GM18498 (cell line): ENCODE data around the gene CRMP1.

ENCODE experiments used
- ATAC-seq: cut with Tn5 transposase; IDR thresholded peaks from one replicate; pipeline ENCODE4 v1.9.1; 2021; ENCODE audit warnings: mild to moderate bottlenecking, moderate library complexity; ENCODE audit not compliant: unreplicated experiment

The CRMP1 gene

GRCh38 chr4:5774416-5775036, 118.4 kb downstream of the CRMP1 start:
- no peak for ATAC-seq

- ATAC-seq, result no peak
Measured at GRCh38 chr4:5773271-5773555, 119.7 kb downstream of the CRMP1 start.

- no peak for ATAC-seq
Measured at GRCh38 chr4:5772528-5773270, 120.2 kb downstream of the CRMP1 start.
